Measurements from ENCODE around the gene CENPP.

CENPP gene

GRCh38 chr9:92612292-92612691 lies 286.5 kb downstream of the CENPP start:
- Histone ChIP-seq H3K9ac (ENCODE audit: low read length) (no peak overlapping the region), H3K9me2 (replicated peaks; ENCODE audit: insufficient read depth, low read length) (no peaks in the 10 kb centered on the region), H3K4me3 (ENCODE audit: insufficient read depth, low read length, poor library complexity, severe bottlenecking) (no peak overlapping the region), H3K36me3 (ENCODE audit: low read length) (no peaks in the 10 kb centered on the region; the same call in 1 of the 2 replicates), H4K20me1 (ENCODE audit: low read depth, low read length) (no peaks in the 10 kb centered on the region), H2AFZ (ENCODE audit: low read depth, low read length, severe bottlenecking) (no peak overlapping the region), H3K27ac (ENCODE audit: low read depth, low read length) (no peak overlapping the region), H3K27me3 (ENCODE audit: low read length) (no peaks in the 10 kb centered on the region), H3F3A (ENCODE audit: insufficient read depth) (no peaks in the 10 kb centered on the region), H3K9me3 (ENCODE audit: insufficient read depth, low read length) (no peaks in the 10 kb centered on the region), H3K4me2 (ENCODE audit: low read depth, low read length, poor library complexity, severe bottlenecking) (no peak overlapping the region), H3K79me2 (ENCODE audit: insufficient read depth, low read length) (no peaks in the 10 kb centered on the region)
- TF ChIP-seq CTCF (IDR thresholded peaks at IDR 0.05; ENCODE audit: insufficient read depth, low read length, poor library complexity, severe bottlenecking) (no peak), EZH2phosphoT487 (conservative IDR thresholded peaks at IDR 0.05; ENCODE audit: low read length) (no peak)

- no peak overlapping the region for H2AFZ ChIP-seq (ENCODE audit: low read depth, low read length, severe bottlenecking)
Measured at GRCh38 chr9:92612816-92613215, 287.1 kb downstream of the CENPP start.

GRCh38 chr9:92613268-92614122 lies 287.7 kb downstream of the CENPP start:
- Histone ChIP-seq H3K9ac (ENCODE audit: low read length) (no peak overlapping the region), H3K79me2 (ENCODE audit: insufficient read depth, low read length) (no peaks in the 10 kb centered on the region), H3K27me3 (ENCODE audit: low read length) (no peaks in the 10 kb centered on the region), H3K36me3 (ENCODE audit: low read length) (no peaks in the 10 kb centered on the region; the same call in 1 of the 2 replicates), H4K20me1 (ENCODE audit: low read depth, low read length) (no peaks in the 10 kb centered on the region), H3K9me2 (replicated peaks; ENCODE audit: insufficient read depth, low read length) (no peaks in the 10 kb centered on the region), H3K4me2 (ENCODE audit: low read depth, low read length, poor library complexity, severe bottlenecking) (no peak overlapping the region), H2AFZ (ENCODE audit: low read depth, low read length, severe bottlenecking) (no peak overlapping the region), H3K27ac (ENCODE audit: low read depth, low read length) (no peak overlapping the region), H3K9me3 (ENCODE audit: insufficient read depth, low read length) (no peaks in the 10 kb centered on the region), H3K4me3 (ENCODE audit: insufficient read depth, low read length, poor library complexity, severe bottlenecking) (no peak overlapping the region), H3F3A (ENCODE audit: insufficient read depth) (no peaks in the 10 kb centered on the region)
- TF ChIP-seq CTCF (IDR thresholded peaks at IDR 0.05; ENCODE audit: insufficient read depth, low read length, poor library complexity, severe bottlenecking) = no peak
- no peak for TF ChIP-seq EZH2phosphoT487 (conservative IDR thresholded peaks at IDR 0.05; ENCODE audit: low read length)

More at GRCh38 chr9:92612816-92613215, 287.1 kb downstream of the CENPP start:
- H3K9me3 ChIP-seq (ENCODE audit: insufficient read depth, low read length) = no peaks in the 10 kb centered on the region
- no peaks in the 10 kb centered on the region for H4K20me1 ChIP-seq (ENCODE audit: low read depth, low read length)
- H3K79me2 ChIP-seq (ENCODE audit: insufficient read depth, low read length) = no peaks in the 10 kb centered on the region
- TF ChIP-seq CTCF (IDR thresholded peaks at IDR 0.05; ENCODE audit: insufficient read depth, low read length, poor library complexity, severe bottlenecking) (no peak), EZH2phosphoT487 (conservative IDR thresholded peaks at IDR 0.05; ENCODE audit: low read length) (no peak)
- no peak overlapping the region for H3K4me3 ChIP-seq (ENCODE audit: insufficient read depth, low read length, poor library complexity, severe bottlenecking)
- H3K27me3 ChIP-seq (ENCODE audit: low read length) = no peaks in the 10 kb centered on the region
- H3K36me3 ChIP-seq (ENCODE audit: low read length) = no peaks in the 10 kb centered on the region; the same call in 1 of the 2 replicates
- no peak overlapping the region for H3K4me2 ChIP-seq (ENCODE audit: low read depth, low read length, poor library complexity, severe bottlenecking)
- no peaks in the 10 kb centered on the region for H3K9me2 ChIP-seq (replicated peaks; ENCODE audit: insufficient read depth, low read length)
- no peaks in the 10 kb centered on the region for H3F3A ChIP-seq (ENCODE audit: insufficient read depth)
- no peak overlapping the region for H3K27ac ChIP-seq (ENCODE audit: low read depth, low read length)
- no peak overlapping the region for H3K9ac ChIP-seq (ENCODE audit: low read length)
